Activated effector memory CD4-positive, alpha-beta T cell treated with anti-CD3 and anti-CD28 coated beads, Interleukin-2, amount 50 U/mL, for 16 hours (primary cell): Measurements from ENCODE around the gene QKI.
"Not testable (repeated sequence)": the region's sequence is repeated elsewhere in the genome, so short reads cannot be mapped to it uniquely, and the experiment has no call there.

Source experiments
- DNase-seq: peaks from one replicate; pipeline ENCODE4 v3.0.0-alpha.2; 2020

Gene QKI

DNA sequence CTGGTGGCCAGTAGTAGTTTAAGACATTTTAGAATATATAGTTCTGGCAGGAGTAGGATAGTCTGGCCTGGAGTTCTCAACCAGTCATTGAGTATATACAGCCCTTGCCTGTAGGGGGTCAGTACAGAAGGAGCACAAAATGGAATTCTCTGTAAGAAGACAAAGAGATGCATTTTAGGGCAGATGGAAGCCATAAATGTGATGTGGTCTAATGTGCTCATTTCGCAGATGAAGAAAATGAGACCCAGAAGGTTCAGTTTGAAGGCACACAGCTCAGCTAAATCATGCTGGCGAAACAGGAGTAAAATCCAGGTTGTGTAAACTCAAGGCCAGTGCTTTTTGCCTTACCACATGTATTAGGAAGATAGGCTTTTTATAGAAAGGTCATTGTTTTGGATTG lies 29.6 kb downstream of the QKI start:
- no peak for DNase-seq

DNA sequence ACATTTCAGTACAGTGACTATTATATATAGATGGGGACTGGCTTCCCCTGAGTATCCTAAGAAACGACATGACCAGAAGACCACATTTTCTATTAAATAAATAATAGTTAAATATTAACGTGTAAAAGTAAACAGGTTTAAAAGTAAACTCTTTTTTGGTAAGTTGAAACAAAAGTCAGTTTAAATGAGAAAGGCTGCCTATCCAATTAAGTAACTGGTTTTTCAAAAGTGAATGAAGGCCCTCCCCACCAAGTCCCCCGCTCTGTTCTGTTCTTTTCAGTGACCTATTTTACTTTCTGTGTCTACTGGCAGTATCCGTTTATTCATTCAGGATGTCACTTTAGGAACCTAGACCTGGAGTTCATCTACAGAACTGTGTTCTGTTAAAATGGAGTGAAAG lies 32.0 kb downstream of the QKI start:
- no peak for DNase-seq

DNA sequence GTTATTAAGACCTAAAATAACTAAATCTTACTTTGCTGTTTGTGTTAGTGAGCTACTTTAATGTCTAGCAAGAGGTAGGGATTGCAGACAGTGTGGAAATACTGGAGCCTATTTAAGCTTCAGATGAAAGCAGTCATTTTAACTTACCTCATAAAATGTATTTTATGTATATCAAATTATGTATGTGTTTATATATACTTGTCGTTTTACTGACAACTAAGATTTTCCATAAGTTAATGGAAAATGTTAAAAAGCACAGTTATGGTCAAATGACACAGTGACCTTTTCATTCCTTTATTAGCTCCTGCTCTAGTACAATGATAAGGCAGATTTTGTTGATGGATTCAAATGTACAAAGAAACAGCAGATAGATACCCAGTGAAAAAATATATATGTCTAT lies 34.6 kb downstream of the QKI start:
- DNase-seq, result no peak

DNA sequence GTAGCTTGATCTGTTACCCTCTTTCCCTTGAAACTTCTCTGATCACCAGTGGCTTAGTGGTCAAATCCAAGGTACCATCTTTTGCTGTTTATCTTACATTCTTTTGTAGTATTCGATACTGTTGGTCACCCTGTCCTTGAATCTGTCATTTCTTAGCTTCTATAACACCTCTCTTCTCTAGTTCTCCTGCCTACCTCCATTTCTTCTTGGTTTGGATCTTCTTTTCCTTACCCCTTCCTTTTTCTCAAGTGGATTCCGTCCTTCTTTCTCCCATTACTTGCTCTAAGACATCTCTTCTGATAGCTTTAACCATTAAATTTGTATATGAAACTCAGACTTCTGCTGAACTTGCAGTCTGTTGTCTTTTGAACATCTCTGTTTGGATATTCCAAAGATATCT lies 39.9 kb downstream of the QKI start:
- no peak for DNase-seq

DNA sequence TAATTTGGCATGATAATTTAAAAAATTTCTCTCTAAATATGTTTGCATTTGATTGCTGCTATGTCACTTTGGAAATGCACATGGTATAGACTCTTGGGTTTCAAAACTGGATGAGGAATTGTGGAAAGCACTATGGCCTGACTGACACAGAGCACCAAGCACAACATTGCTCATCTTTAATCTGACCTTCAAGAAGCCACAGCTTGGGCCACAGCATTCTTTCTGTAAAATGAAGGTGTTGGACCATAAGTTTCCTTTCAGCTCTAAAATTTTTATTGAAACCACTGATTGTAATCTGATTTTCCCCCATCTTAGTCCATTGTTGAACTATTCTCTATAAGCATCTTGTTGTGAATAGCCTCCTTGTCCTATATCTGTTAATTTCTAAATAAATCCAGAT lies 41.0 kb downstream of the QKI start:
- DNase-seq, result no peak

DNA sequence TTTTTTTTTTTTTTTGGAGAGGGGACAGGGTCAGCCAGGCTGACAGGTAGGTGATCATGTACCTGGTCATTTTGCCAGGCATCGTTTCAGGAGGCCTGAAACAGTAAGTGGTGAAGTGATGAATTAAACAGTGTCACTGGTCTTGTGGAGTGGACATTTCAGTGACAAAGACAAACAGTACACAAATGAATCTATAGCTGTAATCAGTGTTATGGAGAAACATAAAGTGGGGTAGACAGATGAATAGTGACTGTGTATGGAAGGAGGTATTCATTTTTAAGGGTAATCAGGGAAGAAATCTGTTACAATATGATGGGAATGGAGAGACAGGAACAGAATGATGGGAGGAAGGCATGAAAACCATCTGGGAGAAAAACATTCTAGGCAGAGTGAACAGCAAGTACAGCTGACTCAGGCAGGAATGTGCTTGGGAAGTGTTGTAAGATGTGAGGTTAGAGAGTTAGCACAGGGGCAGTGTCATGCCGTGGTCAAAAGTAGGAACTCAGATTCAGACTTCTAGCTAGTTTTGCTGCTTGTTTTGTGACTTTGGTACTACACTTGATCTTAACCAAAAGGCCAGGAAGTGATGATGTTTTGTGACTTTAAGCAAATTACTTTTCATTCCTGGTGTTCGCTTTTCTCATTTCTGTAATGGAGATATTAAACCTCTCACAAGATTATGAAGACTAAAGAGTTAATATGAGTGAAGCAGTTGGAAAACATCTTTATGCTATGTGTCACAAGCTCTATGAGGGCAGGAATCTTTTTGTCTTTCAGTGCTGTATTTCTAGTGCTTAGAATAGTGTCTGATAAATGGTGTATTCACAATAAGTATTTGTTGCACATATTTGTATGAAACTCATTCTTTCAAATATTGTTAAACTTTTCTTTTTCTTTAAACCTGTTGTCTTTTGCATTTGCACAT lies 43.4 kb downstream of the QKI start:
- DNase-seq, result no peak

DNA sequence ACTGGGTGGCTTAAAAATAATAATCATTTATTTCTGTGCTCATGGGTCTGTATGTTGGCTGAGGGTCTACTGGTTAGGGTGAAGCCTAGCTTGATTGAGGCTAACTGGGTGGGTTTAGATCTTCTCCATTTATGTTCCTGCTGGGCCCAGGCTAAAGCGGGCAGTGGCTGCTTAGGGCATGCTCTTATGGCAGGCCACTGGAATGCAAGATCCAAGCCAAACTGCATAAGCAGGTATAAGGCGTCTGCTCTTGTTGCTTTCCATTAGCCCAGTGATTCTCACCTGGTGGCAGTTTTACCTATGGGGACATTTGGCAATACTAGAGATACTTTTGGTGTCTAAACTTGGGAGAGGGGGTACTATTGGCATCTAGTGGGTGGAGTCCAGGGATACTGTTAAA lies 44.5 kb downstream of the QKI start:
- no peak for DNase-seq

DNA sequence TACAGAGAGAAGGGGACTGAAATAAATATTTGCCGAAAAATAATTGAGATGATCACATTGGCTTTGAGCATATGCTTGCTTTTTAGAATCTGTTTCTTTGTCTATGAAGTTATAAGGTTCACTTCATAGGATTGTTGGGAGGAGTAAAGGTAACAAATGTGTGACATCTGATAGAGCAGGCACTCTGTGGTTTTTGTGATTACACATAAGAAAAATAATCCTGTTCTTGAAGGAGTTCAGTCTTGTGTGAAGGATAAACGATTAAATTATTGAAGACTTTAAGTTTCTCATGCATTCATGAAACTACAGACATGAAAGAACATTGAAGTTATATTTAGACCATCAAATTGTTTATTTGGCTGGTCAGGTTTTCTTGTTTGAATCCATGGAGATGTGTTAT lies 45.0 kb downstream of the QKI start:
- DNase-seq, result no peak

DNA sequence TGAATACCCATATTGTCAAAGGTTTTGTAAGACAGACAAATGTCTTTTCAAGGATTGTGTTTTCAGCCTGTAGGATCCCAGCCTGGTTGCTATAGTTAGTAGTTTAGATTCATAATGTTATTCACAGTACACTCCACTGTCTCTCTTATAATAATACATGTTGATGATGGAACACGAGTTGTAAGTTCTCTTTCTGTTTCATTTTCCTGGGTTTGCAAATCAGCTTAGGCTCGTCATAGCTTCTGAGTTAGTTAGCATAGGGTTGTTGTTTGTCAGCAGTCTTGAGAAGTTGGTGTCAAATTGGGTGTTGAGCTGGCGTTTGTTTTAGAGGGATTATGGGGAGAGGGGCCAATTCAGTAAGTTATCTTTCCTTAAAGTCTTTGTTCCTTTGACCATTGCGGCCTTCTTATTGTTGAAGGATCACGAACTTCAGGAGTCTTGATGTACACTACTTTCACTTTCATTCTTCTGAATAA lies 45.8 kb downstream of the QKI start:
- no peak for DNase-seq

DNA sequence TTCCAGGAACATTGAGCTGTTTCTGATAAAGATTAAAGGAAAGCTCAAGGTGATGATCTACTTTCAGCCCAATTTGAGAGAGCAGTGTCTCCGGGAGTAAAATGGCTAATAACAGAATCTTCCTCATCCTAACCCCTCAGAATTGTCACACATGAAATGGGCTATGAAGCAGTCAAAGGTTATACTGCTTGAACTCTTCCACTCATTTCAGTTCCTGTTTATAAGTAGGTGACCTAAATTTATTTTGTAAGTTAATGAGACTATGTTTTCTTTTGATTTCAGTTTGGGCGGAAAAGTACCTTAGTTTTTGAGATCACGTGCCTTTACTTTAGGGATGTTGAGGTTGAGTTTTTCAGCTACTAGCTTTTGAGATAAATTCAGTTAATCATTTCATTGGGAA lies 47.2 kb downstream of the QKI start:
- no peak for DNase-seq

DNA sequence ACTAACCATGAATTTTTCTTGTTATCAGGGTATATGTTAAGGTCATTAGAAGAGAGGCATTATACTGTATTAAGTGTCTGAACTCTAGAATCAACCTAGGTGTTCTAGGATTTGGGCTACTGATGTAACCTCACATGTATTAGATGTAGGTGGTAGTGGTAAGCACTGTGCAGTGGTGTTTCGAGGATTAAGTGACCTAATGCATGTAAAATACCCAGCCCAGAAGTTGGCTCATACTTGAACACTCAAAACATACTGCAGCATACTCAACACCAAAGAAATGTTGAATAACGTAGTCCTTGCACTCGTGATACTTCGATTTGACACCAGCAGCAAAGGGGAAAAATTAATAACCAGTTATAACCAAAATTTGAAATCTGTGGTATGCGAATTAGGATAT lies 48.7 kb downstream of the QKI start:
- DNase-seq, result no peak

DNA sequence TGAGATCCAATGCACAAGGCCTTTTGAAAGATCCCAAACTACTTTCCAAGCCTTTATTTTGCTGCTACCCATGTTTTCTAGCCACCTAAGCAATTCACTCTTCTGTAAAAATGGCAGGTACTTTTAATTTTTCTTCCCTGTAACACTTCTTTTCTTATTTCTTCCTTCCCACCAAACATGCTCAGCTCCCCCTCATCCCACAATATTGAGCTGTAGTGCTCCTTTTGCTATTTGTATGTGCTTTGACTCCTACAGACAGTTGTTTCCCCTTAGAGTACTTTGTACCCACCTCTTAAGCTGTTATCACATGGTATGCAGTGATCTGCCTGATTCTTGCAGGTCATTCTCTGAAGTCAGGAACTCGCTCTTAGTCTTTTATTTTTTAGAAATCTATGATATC lies 49.3 kb downstream of the QKI start:
- no peak for DNase-seq

DNA sequence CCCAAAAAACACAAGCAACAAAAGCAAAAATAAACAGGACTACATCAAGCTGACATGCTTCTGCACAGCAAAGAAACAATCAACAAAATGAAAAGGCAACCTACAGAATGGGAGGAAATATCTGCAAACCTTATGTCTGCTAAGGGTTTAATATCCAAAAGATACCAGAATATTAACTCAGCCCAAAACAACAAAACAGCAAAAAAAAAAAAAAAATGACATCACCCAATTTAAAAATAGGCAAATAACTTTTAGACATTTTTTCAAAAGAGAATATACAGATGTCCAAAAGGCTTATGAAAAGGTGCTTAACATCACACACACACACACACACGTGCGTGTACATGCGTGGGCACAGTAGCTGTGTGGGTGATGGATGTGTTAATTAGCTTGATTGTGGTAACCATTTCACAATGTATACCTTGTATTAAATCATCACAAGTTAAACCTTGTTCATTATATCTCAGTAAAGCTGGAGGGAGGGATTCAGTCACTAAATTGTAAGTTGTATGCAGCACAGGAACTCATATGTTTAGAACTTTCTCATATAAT lies 52.4 kb downstream of the QKI start:
- no peak for DNase-seq

DNA sequence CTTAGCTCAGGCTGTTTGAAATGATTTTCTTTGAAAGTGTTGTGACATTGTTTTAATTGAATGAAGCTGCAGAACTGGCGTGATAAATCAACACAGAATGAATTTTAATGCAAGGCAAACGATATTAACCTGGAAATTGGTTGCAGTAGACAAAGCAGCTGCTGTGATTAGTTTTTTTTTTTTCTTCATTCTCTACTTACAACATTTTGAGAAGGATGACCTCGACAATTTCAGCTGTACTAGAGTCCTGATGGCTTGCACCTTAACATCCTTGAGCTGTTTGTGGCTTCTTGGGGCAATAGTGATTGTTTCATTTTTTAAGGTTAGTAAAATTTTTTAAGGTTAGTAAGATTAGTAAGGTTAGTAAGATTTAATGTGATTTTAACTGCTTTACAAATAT lies 54.2 kb downstream of the QKI start:
- DNase-seq, result no peak

DNA sequence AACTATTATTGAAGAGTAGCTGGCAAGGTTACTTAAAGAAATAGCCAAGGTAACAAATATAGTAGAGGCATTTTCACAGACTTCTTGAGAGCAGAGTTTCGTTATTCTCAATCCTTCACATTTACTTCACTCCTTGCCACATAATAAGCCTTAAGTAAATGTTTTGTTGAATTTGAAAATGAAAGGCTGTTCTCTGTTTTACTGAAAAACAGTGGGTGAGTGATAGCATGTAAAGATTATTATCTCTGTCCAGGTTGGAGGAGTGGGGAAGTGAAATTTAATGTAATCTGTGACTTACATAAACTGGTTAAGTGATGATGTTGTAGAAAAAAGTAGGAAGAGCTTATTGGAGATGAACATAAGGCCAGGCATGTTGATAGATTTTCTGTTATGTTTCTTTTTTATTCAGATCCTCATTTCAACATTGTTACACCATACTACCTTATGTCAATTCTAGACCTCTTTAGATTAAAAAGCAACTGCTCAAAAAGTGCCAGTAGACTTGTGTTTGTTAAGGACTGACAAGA lies 55.0 kb downstream of the QKI start:
- DNase-seq, result no peak

DNA sequence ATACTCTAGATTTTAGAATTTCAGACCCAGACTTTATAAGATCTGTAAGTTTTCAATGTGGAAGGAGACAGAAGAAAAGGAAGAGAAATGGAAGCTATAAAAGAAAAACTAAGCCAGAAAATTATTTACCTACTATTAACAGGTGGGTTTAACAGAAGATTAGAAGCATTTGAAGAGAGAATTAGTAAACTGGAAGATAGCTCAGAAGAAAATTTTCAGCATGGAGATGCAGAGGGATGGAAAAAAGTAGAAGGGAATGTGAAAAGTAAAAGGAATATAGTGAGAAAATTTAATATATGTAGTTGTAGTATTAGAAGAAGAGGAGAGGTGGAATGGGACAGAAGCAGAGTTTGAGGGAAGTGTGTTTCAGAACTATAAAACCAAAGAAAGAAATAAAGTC lies 56.1 kb downstream of the QKI start:
- no peak for DNase-seq

DNA sequence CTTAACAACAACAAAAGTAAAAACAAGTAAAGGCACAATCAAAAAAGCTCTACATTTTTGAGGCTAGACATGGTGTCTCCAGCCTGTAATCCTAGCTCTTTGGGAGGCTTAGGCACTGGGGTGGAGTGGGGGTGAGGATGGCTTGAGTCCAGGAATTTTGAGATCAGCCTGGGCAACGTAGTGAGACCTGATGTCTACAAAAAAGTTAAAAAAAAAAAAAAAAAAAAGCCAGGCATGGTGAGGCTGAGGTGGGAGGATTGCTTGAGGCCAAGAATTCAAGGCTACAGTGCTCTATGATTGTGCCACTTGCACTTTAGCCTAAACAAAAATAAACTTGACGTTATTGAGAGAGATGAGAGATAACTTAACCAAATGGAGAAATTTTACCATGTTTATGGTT lies 60.1 kb downstream of the QKI start:
- no peak for DNase-seq

DNA sequence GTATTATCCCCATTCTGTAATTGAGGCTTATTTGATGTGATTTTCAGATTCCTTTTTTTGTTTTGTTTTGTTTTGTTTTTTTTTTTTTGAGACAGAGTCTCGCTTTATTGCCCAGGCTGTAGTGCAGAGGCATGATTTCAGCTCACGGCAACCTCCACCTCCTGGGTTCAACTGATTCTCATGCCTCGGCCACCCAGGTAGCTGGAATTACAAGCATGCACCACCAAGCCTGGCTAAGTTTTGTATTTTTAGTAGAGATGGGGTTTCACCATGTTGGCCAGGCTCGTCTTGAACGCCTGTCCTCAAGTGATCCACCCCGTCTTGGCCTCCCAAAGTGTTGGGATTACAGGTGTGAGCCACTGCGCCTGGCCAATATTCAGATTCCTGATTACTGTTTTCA lies 62.4 kb downstream of the QKI start:
- DNase-seq, result not testable (repeated sequence)

DNA sequence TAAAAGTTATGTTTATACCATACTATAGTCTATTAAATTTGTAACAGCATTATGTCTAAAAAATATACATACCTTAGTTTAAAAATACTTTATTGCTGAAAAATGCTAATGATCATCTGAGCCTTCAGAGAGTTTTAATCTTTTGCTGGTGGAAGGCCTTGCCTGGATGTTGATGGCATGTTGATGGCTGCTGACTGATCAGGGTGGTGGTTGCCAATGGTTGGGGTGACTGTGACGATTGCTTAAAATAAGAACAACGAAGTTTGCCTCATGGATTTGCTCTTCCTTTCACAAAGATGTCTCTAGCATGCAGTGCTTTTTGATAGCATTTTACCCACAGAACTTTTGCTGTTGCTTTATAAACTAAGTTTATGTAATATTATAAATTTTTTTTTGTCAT lies 68.6 kb downstream of the QKI start:
- no peak for DNase-seq

DNA sequence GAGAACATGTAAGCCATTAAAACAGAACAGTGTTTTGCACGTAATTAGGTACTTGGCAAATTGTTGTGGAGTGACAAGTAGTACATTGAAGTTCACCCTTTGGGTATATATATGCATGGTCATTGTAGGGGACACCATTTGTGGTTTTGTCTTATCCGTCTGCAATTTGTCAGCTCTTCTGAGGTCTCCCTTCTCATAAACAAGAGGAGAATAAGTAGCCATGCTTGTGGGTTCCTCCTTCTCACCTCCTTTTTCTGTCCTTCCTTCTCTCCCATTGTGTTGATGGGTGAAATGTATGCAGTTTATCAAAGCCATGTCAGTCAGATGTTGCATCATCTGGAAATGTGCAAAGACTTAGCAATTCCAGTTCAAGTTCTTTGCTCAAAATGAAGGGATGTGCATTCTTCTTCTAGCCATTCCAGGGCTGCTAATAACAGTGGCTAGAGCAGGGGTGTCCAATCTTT lies 70.9 kb downstream of the QKI start:
- no peak for DNase-seq

DNA sequence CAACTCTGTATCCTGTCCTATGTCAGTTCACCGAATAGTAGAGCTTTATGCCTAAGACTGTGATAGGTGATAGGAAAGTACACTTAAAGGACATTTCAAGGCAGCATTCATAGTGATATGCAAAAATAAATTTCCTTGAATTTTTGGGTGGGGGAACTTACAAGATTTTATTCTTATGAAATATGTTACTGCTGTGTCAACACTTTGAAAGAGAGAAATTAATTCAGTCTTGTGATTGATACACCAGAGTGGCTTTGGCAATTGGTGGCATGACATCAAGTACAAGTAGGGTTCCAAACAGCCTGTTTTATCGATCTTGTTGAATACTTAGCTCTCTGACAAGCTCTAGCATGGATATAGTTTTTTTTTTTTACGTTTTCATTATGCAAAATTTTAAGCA lies 72.3 kb downstream of the QKI start:
- DNase-seq, result no peak

DNA sequence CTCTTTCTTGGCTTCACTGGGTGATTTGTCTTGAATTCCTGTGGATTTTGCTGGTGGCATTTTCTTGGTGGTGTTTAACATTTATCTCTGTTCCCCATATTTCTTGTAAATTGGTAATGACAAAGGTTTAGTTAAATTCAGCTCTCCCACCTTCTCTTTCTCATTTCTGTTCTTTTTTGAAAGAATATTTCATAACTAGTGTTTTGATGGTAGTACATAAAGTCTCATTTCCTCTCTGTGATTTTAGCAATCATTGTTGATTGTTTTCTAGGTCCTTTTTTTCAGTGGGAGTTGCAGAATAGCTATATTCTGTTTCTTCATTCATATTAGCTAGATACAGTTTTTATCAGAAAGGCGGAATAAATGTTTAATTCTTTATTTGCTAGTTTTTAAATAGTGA lies 73.1 kb downstream of the QKI start:
- DNase-seq, result no peak

DNA sequence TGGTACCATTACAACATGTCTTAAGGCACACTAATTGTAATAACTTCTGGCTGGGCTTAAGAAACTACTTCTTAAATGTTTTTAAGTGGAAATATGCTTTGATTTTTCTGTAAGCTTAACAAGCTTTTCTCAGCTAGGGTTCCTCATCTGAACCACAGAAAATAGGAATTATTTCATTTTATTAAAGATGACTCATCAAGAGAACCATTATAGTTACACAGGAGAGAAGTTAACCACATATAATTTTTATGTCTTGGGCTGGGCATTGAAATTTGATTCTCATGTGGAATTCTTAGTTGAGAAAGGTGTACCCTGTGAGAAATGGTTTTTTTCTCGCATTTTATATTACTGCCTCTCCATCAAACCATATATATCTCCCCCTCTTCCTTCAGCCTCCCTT lies 75.1 kb downstream of the QKI start:
- DNase-seq, result no peak

DNA sequence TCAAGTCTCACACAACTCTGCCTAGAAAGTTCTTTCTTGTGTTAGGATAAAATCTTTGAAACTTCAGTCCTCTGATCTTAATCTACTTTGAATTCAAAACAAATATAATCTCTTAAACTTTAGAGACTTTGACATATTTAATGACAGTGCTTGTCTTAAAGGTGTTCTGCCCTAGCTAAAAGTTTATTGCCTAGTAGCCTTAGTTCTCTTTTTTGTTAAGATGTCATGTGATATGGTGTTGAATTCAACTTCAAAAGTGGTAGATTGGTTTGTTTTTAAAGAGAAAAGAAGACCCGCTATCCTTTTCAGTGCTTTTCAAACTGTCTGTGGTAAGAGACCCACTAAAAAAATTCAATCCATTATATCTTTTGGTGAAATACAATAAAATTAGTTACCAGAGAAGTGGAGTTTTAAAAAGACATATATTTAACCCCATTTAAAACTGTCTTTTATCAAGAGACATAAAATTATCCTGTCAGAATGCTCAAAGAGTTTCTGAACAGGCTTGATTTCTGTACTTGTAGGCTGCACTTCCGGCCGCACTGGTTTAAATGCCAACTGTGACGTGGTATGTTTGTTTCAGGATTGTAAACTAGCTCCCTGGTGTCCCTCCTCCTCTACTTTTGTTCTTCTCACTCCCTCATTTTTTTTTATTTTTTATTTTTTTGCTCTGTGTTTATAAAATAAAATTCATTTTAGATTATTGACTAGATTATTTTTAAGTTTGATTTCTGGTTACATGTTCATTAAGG lies 76.5 kb downstream of the QKI start:
- no peak for DNase-seq
